ENCODE measurements around the gene AEBP1. TPM values are rescaled to one million over a fixed set of nuclear protein-coding genes. Genes with fewer than 3 reads are reported as not detected.

AEBP1 gene
- total RNA-seq, 1 experiment from 2014 or later = not detected

GRCh38 chr7:44148166-44148565, 44.0 kb downstream of the AEBP1 start:
- Histone ChIP-seq H3K9me2 (replicated peaks; ENCODE audit: insufficient read depth, low read length) (no peaks in the 10 kb centered on the region), H3K79me2 (ENCODE audit: low read length) (no peaks in the 10 kb centered on the region), H3K9ac (ENCODE audit: low read length) (no peak overlapping the region), H3K36me3 (ENCODE audit: insufficient read depth, low read length) (no peaks in the 10 kb centered on the region), H2AFZ (ENCODE audit: low read length) (no peak overlapping the region), H3K9me3 (ENCODE audit: low read length) (no peaks in the 10 kb centered on the region), H3K4me2 (ENCODE audit: low read depth, low read length, poor library complexity, severe bottlenecking) (no peak overlapping the region), H3K4me3 (ENCODE audit: low read length) (no peak overlapping the region), H3K27me3 (ENCODE audit: low read length) (no peaks in the 10 kb centered on the region), H4K20me1 (ENCODE audit: insufficient read depth, low read depth, low read length) (no peaks in the 10 kb centered on the region), H3K4me1 (ENCODE audit: low read length) (no peaks in the 10 kb centered on the region), H3K27ac (ENCODE audit: low read length) (no peak overlapping the region)
- no peak for DNase-seq

- Histone ChIP-seq H3K9me3 (ENCODE audit: low read length) (no peaks in the 10 kb centered on the region), H3K27ac (ENCODE audit: low read length) (no peak overlapping the region), H3K4me3 (ENCODE audit: low read length) (no peak overlapping the region), H2AFZ (ENCODE audit: low read length) (no peak overlapping the region), H3K4me1 (ENCODE audit: low read length) (no peaks in the 10 kb centered on the region), H3K27me3 (ENCODE audit: low read length) (no peaks in the 10 kb centered on the region), H4K20me1 (ENCODE audit: insufficient read depth, low read depth, low read length) (no peaks in the 10 kb centered on the region), H3K4me2 (ENCODE audit: low read depth, low read length, poor library complexity, severe bottlenecking) (no peak overlapping the region), H3K36me3 (ENCODE audit: insufficient read depth, low read length) (no peaks in the 10 kb centered on the region), H3K9me2 (replicated peaks; ENCODE audit: insufficient read depth, low read length) (no peaks in the 10 kb centered on the region), H3K9ac (ENCODE audit: low read length) (no peak overlapping the region), H3K79me2 (ENCODE audit: low read length) (no peaks in the 10 kb centered on the region)
- DNase-seq = no peak
Measured at GRCh38 chr7:44148961-44149536, 44.9 kb downstream of the AEBP1 start.

GRCh38 chr7:44149571-44150465, 45.7 kb downstream of the AEBP1 start:
- Histone ChIP-seq H3K9ac (ENCODE audit: low read length) (no peak overlapping the region), H3K27me3 (ENCODE audit: low read length) (no peaks in the 10 kb centered on the region), H3K36me3 (ENCODE audit: insufficient read depth, low read length) (no peaks in the 10 kb centered on the region), H3K4me3 (ENCODE audit: low read length) (no peak overlapping the region), H4K20me1 (ENCODE audit: insufficient read depth, low read depth, low read length) (no peaks in the 10 kb centered on the region), H2AFZ (ENCODE audit: low read length) (no peak overlapping the region), H3K27ac (ENCODE audit: low read length) (no peak overlapping the region), H3K9me2 (replicated peaks; ENCODE audit: insufficient read depth, low read length) (no peaks in the 10 kb centered on the region), H3K4me1 (ENCODE audit: low read length) (no peaks in the 10 kb centered on the region), H3K9me3 (ENCODE audit: low read length) (no peaks in the 10 kb centered on the region), H3K4me2 (ENCODE audit: low read depth, low read length, poor library complexity, severe bottlenecking) (no peak overlapping the region), H3K79me2 (ENCODE audit: low read length) (no peaks in the 10 kb centered on the region)
- no peak for DNase-seq

GRCh38 chr7:44150466-44150832, 46.3 kb downstream of the AEBP1 start:
- Histone ChIP-seq H3K4me2 (ENCODE audit: low read depth, low read length, poor library complexity, severe bottlenecking) (no peak overlapping the region), H2AFZ (ENCODE audit: low read length) (no peak overlapping the region), H3K9me2 (replicated peaks; ENCODE audit: insufficient read depth, low read length) (no peaks in the 10 kb centered on the region), H3K79me2 (ENCODE audit: low read length) (no peaks in the 10 kb centered on the region), H3K36me3 (ENCODE audit: insufficient read depth, low read length) (no peaks in the 10 kb centered on the region), H3K9me3 (ENCODE audit: low read length) (no peaks in the 10 kb centered on the region), H3K9ac (ENCODE audit: low read length) (no peak overlapping the region), H4K20me1 (ENCODE audit: insufficient read depth, low read depth, low read length) (no peaks in the 10 kb centered on the region), H3K4me1 (ENCODE audit: low read length) (no peaks in the 10 kb centered on the region), H3K27ac (ENCODE audit: low read length) (no peak overlapping the region), H3K27me3 (ENCODE audit: low read length) (no peaks in the 10 kb centered on the region), H3K4me3 (ENCODE audit: low read length) (no peak overlapping the region)
- DNase-seq = no peak

GRCh38 chr7:44150966-44151941, 47.1 kb downstream of the AEBP1 start:
- Histone ChIP-seq H3K36me3 (ENCODE audit: insufficient read depth, low read length) (no peaks in the 10 kb centered on the region), H3K9me2 (replicated peaks; ENCODE audit: insufficient read depth, low read length) (no peaks in the 10 kb centered on the region), H3K79me2 (ENCODE audit: low read length) (no peaks in the 10 kb centered on the region), H3K4me3 (ENCODE audit: low read length) (no peak overlapping the region), H2AFZ (ENCODE audit: low read length) (no peak overlapping the region), H3K27ac (ENCODE audit: low read length) (no peak overlapping the region), H4K20me1 (ENCODE audit: insufficient read depth, low read depth, low read length) (no peaks in the 10 kb centered on the region), H3K9ac (ENCODE audit: low read length) (no peak overlapping the region), H3K9me3 (ENCODE audit: low read length) (no peaks in the 10 kb centered on the region), H3K4me1 (ENCODE audit: low read length) (no peaks in the 10 kb centered on the region), H3K4me2 (ENCODE audit: low read depth, low read length, poor library complexity, severe bottlenecking) (no peak overlapping the region), H3K27me3 (ENCODE audit: low read length) (no peaks in the 10 kb centered on the region)
- no peak for DNase-seq

GRCh38 chr7:44151956-44152355, 47.8 kb downstream of the AEBP1 start:
- Histone ChIP-seq H3K79me2 (ENCODE audit: low read length) (no peaks in the 10 kb centered on the region), H3K36me3 (ENCODE audit: insufficient read depth, low read length) (no peaks in the 10 kb centered on the region), H4K20me1 (ENCODE audit: insufficient read depth, low read depth, low read length) (no peaks in the 10 kb centered on the region), H3K9me3 (ENCODE audit: low read length) (no peaks in the 10 kb centered on the region), H3K4me1 (ENCODE audit: low read length) (no peaks in the 10 kb centered on the region), H3K27ac (ENCODE audit: low read length) (no peak overlapping the region), H2AFZ (ENCODE audit: low read length) (no peak overlapping the region), H3K4me2 (ENCODE audit: low read depth, low read length, poor library complexity, severe bottlenecking) (no peak overlapping the region), H3K4me3 (ENCODE audit: low read length) (no peak overlapping the region), H3K27me3 (ENCODE audit: low read length) (no peaks in the 10 kb centered on the region), H3K9me2 (replicated peaks; ENCODE audit: insufficient read depth, low read length) (no peaks in the 10 kb centered on the region), H3K9ac (ENCODE audit: low read length) (no peak overlapping the region)
- DNase-seq = no peak

GRCh38 chr7:44152971-44153947, 49.1 kb downstream of the AEBP1 start:
- Histone ChIP-seq H3K4me3 (ENCODE audit: low read length) (no peak overlapping the region), H2AFZ (ENCODE audit: low read length) (no peak overlapping the region), H3K9ac (ENCODE audit: low read length) (no peak overlapping the region), H3K9me2 (replicated peaks; ENCODE audit: insufficient read depth, low read length) (no peaks in the 10 kb centered on the region), H3K9me3 (ENCODE audit: low read length) (no peaks in the 10 kb centered on the region), H3K27ac (ENCODE audit: low read length) (no peak overlapping the region), H3K27me3 (ENCODE audit: low read length) (no peaks in the 10 kb centered on the region), H3K36me3 (ENCODE audit: insufficient read depth, low read length) (no peaks in the 10 kb centered on the region), H3K4me2 (ENCODE audit: low read depth, low read length, poor library complexity, severe bottlenecking) (no peak overlapping the region), H4K20me1 (ENCODE audit: insufficient read depth, low read depth, low read length) (no peaks in the 10 kb centered on the region), H3K79me2 (ENCODE audit: low read length) (no peaks in the 10 kb centered on the region), H3K4me1 (ENCODE audit: low read length) (no peaks in the 10 kb centered on the region)
- DNase-seq = no peak

Measured in Karpas-422 (cell line).